Left renal cortex interstitium (tissue), 4 donors: Measurements from ENCODE around the gene RAB6B. TPM values are rescaled to one million over a fixed set of nuclear protein-coding genes. Genes with fewer than 3 reads are reported as not detected.
A peak's percentile ranks its signal among the peaks of the same experiment; 100 is the strongest.

Experiments used
- DNase-seq, 4 donors: peaks; one replicate each; pipeline ENCODE4 v3.0.0-alpha.2; 2013; ENCODE audit warnings: low read depth in 4 of 4, low spot score in 2 of 4, missing footprints in 1 of 4
- polyA plus RNA-seq, 4 donors: library from polyadenylated mRNA; unstranded; fragments of 120-200 nt; gene quantifications; one replicate each; pipeline ENCODE4 v1.2.1, GENCODE V29; 2013; ENCODE audit not compliant: insufficient read length in 4 of 4

The RAB6B gene
- polyA plus RNA-seq, 4 donors: 15.8 to 17.8 (median 16.8) TPM

DNA sequence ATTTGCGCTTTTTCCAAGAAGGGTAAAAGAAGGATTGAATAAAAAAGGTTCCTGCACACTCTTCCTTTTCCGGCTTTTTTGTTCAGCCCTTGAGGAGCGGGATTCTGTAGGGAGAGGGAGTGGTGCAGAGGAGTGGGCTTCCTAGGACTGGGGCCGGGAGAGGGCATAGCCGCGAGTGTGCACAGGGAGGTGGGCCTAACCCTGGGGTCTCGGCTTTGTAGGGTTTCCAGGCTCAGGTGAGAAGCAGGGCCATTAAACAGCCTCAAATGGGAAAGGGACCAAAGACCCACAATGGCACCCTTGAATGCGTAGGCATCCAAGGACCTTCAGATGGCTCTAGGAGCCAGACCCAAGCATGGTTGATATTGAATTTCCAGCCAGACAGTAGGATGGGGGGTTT lies 35.4 kb upstream of the RAB6B start:
- no peak for DNase-seq

DNA sequence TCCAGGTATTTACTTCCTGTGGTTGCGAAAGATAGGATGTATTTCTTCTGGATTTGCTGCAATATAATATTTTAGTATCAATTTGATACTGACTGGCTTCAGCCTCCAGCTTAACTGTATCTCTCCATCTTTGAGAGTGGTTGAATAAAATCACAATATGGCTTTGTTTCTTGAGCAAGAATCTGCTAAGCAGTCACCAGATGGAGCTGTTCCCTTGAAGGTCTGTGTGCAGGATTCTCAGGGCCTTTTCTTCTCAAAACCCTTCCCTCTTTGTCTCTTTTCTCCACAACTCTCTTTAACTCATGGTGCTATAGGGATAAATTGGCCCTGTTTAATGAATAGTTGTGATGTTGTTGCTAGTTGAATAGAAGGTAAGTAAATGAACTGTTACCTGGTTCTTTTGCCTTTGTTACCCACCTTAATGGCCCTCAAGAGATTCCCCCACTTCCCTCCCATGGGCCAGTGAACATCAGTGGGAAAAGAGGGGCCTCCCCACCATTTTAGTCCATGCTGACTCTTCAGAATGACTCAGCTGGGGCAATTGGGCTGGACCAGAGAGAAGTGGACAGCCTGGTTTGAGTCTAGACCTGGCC lies 34.8 kb upstream of the RAB6B start:
- DNase-seq: peak in 1 of 4 donors; percentile 71

DNA sequence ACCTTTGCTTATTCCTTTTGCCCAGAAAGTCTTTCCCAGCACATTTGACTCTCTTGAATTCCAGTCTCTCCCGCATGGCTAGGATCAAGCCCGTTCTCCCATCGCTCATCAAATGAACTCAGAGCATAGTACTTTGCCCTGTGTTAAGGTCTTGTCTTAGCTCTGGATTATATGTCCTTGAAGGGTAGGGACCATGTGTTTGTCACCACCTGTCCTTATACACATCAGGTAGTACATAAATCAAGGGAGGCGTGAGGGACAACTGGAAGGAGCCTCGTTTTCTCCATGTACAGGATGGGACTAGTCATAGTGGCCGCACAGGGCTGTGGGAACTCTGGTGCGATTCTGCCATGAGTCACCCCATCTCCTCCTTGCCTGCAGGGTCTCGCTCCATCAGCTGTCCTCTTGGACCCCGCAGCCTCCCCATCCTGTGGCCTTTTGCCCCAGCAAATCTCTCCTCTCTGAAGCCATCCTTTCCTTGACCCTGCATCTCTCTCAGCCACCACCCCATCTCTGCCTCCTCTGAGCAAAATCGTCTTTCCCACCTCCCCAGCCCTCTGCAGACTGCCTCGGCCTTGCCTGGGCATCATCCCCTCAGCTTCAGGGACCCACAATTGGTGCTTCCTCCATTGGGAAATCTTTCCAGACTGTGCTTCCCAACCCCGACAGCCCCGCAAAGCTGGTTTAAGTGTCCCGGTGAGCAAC lies 33.4 kb upstream of the RAB6B start:
- DNase-seq: no peak

DNA sequence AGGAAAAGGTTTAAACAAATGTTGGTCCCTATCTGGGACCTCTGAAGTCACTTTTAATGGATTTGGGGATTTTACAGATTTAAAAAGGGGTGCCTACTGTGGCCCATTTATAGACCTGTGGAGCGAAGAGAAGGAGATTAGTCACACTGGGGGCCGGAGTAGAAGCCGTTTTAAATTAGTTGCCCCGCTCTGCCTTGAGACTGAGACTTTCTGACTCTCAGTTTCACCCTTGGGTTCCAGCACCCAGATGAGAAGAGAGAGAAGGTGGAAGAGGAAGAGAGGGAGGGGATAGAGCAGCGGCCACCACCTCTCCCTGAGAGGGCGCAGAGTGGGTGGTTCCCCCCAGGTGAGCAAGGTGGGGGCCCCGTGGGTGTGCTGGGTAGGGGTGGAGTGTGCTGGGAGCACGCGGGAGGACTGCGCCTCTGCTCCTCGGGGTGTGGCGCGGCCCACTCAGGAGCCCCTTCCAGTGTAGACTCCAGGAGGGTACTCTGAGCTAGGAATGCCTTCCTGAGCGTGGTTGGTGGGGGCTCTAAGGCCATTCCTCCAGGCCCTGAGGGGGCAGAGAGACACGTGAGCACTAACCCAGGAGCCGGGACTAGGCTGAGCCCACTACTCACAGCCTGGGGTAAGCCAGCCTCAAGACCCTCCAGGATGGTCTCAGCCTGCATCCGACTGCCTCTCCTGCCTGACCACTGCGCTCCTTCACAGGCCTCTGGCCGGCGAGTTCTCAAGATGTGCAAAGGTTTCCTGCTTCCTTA lies 32.6 kb upstream of the RAB6B start:
- DNase-seq: no peak

DNA sequence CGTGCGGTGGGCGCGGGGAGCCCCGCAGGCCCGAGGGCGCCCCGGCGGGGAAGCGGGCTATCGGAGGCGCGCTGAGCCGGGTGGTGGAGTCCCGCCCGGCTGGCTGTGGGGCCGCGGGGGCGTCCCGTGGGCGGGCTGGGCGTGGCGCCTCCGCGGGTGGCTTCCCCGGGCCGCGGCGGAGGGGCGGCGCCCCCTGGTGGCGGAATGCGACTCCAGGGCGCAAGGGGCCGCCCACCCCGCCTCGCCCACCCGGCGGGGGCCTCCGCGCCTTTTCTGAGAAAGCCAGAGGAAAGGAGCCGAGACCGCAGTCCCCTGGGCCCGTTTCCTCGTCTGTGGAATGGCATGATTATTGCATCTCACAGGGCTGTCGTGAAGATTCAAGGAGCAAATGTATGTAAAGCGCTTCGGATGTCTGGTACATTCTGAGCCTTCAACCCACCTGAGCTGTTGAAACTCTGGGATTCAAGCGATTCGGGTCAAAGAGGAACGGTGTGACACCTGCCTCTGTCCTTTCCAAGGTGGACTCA lies 31.9 kb upstream of the RAB6B start:
- peak in 1 of 4 donors; percentile 56 for DNase-seq

DNA sequence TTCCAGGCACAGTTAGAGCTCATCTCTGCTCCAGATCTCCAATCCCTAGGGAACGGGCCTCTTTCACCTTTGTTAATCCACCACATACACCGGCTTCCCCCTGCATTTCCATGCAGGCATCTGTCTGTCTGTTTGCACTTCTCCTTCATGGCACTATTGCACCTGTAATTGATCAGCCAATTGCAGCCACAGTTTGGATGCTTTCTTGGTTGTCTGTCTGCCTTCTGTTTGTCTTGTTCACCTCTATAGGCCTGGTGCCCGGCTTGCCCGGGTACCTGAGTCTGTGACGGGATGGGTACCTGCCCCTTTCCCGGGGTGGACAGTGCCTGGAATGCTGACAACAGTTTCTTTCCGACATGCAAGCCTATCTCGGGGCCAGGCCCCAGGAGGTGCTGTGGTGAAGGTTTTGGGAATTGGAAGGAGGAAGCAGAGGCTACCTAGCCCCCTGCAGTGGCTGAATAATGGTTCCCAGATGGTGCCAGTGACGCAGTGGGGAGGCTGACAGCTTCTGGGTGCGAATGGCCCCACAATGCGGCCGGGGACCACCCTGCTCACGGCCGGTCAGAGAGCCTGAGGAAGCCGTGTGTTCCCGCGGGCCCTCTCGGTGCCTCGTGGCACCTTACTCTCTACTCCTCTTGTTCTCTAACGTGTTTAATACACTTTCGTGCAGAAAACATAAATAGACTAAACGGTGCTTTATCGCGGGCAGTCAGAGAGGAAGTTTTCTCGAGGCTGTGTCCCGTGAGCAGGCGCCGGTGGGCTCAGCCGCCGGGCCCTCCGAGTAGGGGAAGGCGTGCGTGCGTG lies 31.3 kb upstream of the RAB6B start:
- no peak for DNase-seq

DNA sequence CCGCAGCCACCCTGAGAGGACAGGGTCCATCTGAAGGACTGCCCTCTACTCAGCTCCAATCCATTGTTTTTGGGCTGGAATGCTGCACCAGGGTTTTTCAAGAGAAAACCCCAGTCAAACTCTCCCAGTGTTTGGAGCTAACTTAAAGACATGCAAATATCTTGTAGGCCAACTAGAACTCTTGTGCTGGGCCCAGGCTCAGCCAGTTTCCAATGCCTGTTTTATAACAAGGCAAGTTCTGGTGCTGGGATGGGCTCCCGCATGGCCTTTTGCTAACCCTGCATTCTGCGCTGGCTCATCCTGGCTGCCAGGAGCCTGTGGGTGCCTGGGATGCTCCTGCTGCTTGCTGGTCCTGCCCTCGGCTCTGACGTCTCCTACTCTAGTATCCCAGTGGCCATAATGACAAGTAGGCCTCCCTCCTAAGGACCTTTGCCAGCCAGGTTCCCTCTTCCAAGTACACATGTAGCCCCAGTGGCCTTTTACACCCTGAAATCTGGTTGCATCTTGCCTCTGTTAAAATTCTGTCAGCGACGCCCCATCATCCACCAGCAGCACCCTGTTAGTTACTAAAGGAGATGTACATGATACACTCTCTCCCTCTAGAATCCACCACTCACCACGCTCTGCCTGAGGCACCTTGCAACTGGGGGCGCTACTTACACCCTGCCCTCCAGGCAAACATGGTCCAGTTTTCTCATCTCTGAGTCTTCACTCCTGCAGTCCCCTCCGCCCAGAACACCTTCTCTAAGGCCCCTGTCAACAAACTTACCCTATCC lies 30.5 kb upstream of the RAB6B start:
- DNase-seq: no peak

DNA sequence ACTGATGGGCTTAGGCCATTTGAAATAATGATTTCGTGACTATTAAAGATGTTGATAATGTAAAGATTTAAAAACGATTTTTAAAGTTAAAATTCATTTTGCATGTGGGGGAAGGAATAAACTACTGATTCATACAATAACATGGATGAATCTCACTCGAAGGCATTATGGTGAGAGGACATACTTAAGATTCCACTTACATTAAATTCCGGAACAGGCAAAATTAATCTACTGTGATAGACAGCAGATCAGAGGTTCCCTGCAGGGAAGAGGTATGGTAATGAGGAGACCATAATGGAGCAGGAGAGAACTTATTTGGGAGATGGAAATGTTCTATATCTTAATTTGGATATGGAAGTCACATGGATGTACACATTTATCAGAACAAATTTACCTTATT lies 28.4 kb upstream of the RAB6B start:
- no peak for DNase-seq

DNA sequence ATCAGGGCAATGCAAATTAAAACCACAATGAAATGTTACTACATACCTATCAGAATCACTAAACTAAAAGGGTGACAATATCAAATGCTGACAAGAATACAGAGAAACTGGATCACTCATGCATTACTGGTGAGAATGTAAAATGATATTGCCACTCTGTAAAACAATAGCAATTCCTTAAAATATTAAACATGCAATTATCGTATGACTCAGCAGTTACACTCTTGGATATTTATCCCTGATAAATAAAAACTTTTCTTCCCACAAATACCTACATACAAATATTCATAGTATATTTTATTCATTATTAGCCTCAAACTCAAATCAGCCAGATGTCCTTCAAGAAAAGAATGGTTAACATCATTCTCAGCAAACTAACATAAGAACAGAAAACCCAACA lies 25.9 kb upstream of the RAB6B start:
- no peak for DNase-seq

DNA sequence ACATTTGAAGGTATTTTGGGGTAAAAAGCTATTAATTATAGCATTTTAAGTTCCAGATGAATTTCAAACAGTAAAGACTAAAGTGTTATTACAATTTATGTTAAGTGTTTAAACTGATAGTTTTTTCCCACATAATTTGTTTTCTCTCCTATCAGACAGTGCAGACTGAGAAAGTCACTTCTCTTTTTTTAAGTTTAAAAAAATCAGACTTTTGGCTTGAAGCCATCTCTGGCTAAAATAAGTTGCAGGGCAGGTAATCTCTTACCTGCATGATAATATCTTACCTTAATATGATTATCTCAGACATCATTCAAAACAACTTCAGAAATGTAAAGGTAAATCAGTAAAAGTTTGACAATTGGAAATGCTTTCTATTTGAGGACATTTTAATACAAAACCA lies 21.5 kb upstream of the RAB6B start:
- no peak for DNase-seq

DNA sequence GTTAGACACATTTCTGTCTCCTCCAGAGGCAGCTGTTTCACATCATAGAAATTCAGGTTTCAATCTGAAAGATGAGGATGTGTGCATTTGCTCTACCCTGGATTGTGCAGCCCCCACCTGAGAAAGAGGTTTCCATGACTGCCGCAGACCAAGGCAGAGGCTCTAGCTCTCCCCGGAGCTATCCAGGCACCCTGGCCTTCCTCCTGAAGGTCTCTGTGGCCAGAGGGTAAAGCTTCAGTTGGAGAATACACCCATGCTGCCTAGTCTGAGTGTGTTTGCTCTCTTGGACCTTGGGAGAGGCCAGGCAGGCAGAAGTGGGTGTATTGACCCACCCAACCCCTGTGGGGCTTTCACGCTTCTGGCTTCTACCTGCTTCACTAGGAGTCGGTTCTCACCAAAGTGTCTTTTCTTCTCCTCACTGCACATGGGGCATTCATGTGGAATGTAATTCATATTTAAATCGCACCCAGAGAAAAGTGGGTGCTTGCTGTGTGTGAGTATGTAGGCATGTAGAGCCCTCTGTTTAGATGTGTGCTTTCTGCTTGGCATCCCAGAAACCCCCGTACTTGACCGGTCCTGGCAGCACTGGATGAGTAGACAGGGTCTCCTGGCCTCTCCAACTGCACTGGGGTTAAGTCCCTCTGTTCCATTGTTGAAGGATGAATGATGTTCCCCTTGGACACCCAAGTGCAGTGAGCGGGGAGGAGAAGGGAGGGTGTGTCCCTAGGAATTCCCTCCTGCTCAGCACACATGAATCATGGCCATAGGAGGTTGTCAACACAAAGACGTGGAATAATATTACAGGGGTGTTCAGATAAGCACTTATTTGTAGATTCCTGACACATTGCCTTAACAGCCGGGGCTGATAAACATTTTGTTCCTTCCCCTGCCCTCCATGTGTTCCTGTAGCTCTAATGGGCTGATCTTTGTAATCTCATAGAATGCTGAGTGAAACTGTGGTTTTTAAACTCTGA lies 20.3 kb upstream of the RAB6B start:
- no peak for DNase-seq

DNA sequence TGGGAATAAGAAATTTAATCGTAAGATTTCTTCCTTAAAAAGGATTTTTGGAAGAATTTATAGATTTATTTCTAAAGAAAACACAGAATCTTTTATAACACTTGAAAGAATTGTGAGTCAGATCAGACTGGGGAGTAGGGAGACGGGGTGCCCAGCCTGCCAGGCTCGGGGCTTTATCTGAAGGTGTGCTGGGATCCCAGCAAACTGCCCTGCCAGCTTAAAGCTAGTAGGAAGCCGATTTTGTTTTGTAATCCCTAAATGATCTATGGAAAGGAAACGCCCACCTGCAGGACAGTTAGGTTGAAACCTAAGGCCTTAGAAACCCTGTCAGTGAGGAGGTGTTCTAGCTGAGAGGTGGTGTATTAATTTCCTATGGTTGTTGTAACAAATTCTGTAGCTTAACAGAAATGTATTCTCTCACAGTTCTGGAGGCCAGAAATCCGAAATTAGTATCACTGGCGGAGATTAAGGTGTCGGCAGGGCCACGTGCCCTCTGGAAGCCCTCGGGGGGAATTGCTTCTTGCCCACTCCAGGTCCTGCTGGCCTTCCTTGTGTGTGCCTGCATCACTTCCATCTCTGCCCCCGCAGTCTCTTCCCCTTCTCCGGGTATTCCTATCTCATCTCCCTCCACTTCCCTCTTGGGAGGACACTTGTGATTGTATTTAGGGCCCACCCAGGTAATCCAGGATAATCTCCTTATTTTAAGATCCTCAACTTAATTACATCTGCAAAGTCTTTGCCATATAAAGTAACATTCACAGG lies 19.3 kb upstream of the RAB6B start:
- no peak for DNase-seq

DNA sequence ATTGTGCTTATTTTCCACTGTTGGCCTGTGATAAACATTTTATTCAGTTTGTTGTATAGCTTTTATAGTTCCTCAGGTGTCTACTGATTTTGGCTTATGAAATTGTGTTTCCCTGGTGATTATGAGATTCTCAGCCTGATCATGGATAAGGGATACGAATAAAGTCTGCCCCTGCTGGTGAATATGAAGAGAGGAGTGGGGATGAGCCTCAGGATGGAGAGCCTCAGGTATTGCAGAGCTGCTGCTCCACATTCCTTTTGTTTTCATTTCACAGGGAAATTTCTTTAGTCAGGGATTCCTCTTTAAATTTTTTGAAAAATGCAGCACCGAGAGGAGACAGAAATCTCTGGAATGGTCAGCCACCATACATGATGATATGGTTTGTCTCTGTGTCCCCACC lies 14.7 kb upstream of the RAB6B start:
- no peak for DNase-seq

DNA sequence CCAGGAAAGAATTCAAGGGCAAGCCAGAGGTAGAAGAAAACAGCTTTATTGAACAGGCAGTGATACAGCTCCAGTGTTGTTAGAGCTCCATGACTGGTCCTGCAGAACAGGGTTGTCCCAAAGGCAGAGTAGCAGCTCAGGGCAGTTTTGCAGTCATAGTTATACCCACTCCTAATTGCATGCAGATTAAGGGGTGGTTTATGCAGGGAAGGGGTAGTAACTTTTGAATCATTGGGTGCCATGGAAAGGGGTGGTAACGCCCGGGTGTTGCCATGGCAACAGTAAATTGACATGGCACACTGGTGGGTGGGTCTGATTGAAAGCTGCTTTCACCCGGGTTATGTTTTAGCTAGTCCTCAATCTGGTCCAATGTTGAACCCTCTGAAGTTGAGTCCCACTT lies 9.7 kb upstream of the RAB6B start:
- no peak for DNase-seq

DNA sequence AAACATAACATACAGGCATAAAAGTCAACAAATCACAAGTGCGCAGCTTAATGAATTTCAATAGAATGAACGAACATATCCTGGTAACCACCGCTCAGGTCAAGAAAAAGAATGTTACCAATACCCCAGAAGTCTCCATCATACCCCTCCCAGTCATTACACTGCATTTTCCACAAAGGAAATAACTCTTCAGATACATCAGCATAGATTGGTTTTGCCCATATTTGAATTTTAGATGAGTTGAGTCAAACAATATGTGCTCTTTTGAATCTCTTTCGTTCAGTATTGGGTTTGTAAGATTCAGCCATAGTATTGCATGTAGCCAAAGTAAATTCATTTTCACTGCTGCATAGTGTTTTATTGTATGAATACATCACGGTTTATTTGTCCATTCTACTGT lies 6.2 kb upstream of the RAB6B start:
- no peak for DNase-seq

DNA sequence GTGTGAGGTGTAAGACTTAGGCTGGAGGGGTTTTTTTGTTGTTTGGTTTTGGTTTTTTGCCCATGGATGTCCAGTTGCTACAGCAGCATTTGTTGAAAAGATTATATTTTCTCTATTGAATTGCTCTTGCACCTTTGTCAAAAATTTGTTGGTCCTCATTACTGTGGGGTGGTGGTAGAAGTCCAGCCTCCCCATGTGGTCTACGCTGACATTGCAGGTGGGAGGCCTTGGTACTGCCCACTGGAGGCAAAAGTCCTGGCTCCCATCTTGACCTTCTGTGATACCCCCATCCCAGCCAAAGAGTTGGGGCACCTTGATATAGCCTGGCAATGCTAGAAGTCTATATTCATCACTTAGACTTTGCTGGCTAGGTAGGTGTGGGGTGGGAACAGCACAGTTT lies 5.4 kb upstream of the RAB6B start:
- no peak for DNase-seq

DNA sequence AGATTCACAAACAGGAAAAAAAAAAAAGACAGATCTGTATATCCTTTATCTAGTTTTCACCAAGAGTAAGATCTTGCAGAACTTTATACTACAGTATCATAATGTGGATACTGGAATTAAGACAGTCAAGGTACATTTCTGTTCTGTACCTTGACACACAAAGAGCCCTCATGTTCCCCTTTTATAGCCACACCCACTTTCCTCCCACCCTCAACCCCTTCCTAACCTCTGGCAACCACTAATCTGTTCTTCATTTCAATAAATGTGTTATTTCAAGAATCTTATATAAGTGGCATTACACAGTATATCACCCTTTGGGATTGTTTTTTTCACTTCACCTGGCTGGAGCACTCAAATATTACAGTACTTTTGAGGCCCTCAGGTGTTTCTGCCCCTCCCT lies 3.6 kb upstream of the RAB6B start:
- no peak for DNase-seq

DNA sequence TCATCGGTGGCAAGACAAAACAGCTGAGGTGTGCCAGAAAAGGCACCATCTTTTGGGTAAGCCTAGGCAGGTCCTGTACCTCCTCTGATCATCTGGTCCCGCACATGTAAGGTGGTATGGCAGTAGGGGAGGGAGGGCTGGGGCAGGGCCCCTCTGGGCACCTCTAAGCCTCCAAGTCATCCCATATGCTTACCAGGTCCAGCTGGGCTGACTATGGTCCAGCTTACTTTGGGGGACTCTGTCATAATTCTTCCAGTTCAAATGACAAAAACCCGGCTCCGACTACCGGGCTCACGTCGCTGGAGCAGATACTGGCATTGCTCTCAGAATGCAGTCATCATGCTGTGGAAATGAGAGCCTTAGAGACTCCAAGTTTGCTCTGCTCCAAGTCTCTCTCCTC lies 1.9 kb upstream of the RAB6B start:
- DNase-seq: no peak
